Stimulated activated CD4-positive, alpha-beta T cell treated with anti-CD3 and anti-CD28 coated beads, Interleukin-15, amount 100 ng/mL, for 48 hours (primary cell): Measurements from ENCODE around the gene AHNAK.
"Not testable (repeated sequence)": the region's sequence is repeated elsewhere in the genome, so short reads cannot be mapped to it uniquely, and the experiment has no call there.

ENCODE experiments used
- DNase-seq, 2 donors: peaks; one replicate each; pipeline ENCODE4 v3.0.0-alpha.2; 2020; ENCODE audit warnings: low read depth in 2 of 2

The AHNAK gene

DNA sequence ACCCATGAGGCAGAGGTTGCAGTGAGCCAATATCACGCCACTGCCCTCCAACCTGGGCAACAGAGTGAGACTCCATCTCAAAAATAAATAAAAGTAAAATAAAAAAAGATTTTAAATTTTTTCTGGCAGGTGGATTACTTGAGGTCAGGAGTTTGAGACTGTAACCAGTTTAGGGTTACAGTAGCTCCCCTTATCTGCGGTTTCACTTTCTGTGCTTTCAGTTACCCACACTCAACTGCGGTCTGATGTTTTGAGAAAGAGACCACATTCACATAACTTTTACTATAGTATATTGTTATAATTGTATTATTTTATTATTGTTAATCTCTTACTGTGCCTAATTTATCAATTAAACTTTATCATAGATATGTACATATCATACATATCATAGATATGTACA is 160.5 kb downstream of the AHNAK start:
- DNase-seq: not testable (repeated sequence)

DNA sequence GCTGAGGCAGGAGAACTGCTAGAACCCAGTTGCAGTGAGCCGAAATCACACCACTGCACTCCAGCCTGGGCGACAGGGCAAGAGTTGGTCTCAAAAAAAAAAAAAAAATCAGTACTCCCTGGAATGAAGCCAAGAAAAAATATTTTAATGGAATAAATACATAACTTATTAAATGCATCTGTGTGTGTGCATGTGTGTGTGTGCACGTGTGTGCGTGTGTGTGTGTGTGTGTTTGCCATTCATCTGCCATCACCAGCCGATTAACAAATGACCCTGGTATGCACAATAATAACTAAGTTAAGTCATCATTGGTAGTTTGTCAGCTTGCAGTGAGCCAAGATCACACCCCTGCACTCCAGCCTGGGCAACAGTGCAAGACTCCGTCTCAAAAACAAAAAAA is 162.8 kb downstream of the AHNAK start:
- DNase-seq: no peak
